Measurements from ENCODE around the gene CPNE5.

The CPNE5 gene

DNA sequence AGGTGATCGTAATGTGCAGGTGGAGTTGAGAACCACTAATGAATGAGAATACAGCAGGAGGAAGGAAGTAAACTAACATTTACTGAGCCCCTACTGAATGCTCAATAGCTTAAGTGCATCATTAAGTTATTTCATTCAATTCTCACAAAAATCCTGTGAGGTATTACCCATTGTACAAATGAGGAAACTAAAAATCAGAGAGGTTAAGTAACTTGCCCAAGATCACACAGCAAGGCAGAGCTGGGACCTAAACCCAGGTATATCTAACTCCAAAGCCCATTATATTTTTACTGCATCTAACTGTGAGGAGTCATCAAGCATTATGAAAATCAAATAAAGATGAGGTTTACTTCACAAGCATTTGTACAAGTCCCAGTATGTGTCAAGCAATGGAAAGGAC is 35.3 kb downstream of the CPNE5 start:
- Histone ChIP-seq H3K27me3 (peaks cover 22% of the 10 kb centered on the region), H3K36me3 (no peaks in the 10 kb centered on the region)

DNA sequence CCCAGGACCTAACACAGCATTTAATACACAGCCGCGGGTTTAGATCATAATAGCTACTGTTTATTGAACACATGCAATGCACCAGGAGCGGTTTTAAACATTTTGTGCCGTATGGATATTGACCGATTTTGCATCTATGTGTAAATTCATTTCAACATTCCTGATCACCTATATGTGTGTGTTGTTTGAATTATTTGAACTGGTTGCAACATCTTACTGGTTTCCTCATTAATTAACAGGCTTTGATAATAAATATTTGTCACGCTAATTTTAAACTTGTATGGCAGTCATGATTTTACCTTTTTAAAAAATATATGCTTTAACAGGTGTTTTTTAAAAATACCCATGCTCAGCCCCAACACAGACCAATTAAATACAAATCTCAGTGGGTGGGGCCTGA is 35.8 kb downstream of the CPNE5 start:
- Histone ChIP-seq H3K36me3 (no peaks in the 10 kb centered on the region), H3K9me3 (no peaks in the 10 kb centered on the region), H3K27me3 (peaks cover 22% of the 10 kb centered on the region), H3K27ac (no peak overlapping the region), H3K4me3 (ENCODE audit: low read depth in 1 of 2, low read length in 1 of 2) (no peak overlapping the region), H3K4me1 (ENCODE audit: control insufficient read depth in 1 of 2, insufficient read depth in 1 of 2, low read depth in 1 of 2, low read length in 1 of 2) (no peaks in the 10 kb centered on the region)
- TF ChIP-seq, protein P1, sequence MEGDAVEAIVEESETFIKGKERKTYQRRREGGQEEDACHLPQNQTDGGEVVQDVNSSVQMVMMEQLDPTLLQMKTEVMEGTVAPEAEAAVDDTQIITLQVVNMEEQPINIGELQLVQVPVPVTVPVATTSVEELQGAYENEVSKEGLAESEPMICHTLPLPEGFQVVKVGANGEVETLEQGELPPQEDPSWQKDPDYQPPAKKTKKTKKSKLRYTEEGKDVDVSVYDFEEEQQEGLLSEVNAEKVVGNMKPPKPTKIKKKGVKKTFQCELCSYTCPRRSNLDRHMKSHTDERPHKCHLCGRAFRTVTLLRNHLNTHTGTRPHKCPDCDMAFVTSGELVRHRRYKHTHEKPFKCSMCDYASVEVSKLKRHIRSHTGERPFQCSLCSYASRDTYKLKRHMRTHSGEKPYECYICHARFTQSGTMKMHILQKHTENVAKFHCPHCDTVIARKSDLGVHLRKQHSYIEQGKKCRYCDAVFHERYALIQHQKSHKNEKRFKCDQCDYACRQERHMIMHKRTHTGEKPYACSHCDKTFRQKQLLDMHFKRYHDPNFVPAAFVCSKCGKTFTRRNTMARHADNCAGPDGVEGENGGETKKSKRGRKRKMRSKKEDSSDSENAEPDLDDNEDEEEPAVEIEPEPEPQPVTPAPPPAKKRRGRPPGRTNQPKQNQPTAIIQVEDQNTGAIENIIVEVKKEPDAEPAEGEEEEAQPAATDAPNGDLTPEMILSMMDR (IDR thresholded peaks at IDR 0.05): no peak

More for the DNA sequence above, 35.3 kb downstream of the CPNE5 start:
- TF ChIP-seq, protein P1 (IDR thresholded peaks at IDR 0.05): no peak
- H3K9me3 ChIP-seq: no peaks in the 10 kb centered on the region
- no peak overlapping the region for H3K27ac ChIP-seq
- H3K4me3 ChIP-seq (ENCODE audit: low read depth in 1 of 2, low read length in 1 of 2): no peak overlapping the region
- no peaks in the 10 kb centered on the region for H3K4me1 ChIP-seq (ENCODE audit: control insufficient read depth in 1 of 2, insufficient read depth in 1 of 2, low read depth in 1 of 2, low read length in 1 of 2)

DNA sequence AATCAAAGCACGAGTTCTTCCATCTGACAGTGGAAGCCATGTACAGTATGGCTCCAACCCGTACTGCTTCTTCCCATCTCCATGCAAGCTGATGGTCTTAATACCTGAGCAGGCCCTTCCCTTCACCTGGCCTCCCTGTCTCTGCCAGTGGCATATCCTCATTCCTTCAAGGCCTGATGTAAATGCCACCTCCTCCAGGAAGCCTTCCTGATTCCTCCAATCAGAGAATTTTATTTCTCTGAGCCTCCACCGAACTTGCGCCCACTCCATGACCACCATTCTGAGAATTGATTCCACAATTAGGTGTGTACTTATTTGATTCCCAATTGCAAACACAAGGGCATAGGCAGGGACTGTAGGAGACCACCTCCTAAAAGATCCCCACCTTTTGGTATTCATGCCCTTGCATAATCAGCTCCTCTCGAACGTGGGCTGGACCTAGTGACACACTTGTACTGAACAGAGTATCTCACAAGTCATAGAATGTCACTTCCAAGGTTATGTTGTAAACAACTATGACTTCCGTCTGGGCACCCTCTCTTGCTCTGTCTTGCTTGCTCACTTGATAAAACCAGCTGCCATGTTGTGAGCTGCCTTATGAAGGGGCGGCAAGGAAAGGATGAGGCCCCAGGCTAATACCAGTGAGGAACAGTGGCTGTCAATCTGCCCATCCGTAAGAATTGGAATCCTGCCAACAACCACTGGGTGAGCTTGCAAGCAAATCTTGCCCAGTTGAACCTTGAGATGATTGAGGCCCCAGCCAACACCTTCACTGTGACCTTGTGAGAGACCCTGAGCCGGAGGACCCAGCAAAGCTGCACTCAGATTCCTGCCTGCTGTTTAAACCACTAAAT is 38.8 kb downstream of the CPNE5 start:
- Histone ChIP-seq H3K27ac (no peak overlapping the region), H3K27me3 (peaks cover 13% of the 10 kb centered on the region), H3K4me3 (ENCODE audit: low read depth in 1 of 2, low read length in 1 of 2) (no peak overlapping the region), H3K36me3 (no peaks in the 10 kb centered on the region), H3K9me3 (no peaks in the 10 kb centered on the region), H3K4me1 (ENCODE audit: control insufficient read depth in 1 of 2, insufficient read depth in 1 of 2, low read depth in 1 of 2, low read length in 1 of 2) (no peaks in the 10 kb centered on the region)
- TF ChIP-seq, protein P1 (IDR thresholded peaks at IDR 0.05): no peak

DNA sequence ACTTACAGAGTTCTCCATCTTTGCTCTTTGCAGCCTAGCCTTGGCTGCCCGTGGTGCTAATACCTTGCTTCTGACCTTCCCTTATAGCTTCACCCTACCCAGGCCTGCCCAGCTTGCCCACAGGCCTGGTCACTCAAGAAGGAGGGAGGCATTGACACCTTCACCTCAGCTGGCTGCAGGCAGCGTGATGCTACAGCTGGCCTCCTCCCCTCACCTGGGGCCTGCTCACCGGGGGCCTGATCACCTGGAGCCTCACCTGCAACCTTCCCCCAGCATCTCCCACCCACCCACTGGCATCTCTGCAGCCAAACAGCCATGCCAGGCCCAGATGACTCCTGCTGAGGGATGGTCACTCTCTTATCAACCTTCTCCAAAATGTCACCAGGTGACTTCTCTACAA is 40.4 kb downstream of the CPNE5 start:
- Histone ChIP-seq H3K4me1 (ENCODE audit: control insufficient read depth in 1 of 2, insufficient read depth in 1 of 2, low read depth in 1 of 2, low read length in 1 of 2) (no peaks in the 10 kb centered on the region), H3K27me3 (no peaks in the 10 kb centered on the region), H3K9me3 (no peaks in the 10 kb centered on the region), H3K27ac (no peak overlapping the region), H3K36me3 (no peaks in the 10 kb centered on the region), H3K4me3 (ENCODE audit: low read depth in 1 of 2, low read length in 1 of 2) (no peak overlapping the region)
- TF ChIP-seq, protein P1 (IDR thresholded peaks at IDR 0.05): no peak

DNA sequence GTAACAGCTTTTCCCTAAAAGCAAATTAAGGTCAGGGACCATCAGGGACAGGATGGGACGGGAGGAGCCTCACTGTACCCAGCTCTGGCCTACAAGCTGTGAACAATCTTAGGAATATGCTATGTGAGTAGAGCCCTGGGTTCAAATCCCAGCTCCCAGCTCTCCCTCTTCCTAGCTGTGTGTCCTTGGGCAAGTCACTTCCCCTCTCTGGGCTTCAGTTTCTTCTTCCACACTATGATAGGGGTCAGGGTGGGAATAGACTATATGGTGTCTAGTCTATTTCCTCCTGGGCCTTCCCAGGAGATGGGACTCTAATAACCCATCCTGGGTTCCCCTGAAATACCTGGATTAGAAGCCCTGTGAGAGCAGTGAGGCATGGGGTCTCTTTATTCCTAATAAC is 41.6 kb downstream of the CPNE5 start:
- no peak overlapping the region for H3K4me3 ChIP-seq (ENCODE audit: low read depth in 1 of 2, low read length in 1 of 2)
- H3K27ac ChIP-seq: no peak overlapping the region
- H3K36me3 ChIP-seq: no peaks in the 10 kb centered on the region
- no peaks in the 10 kb centered on the region for H3K4me1 ChIP-seq (ENCODE audit: control insufficient read depth in 1 of 2, insufficient read depth in 1 of 2, low read depth in 1 of 2, low read length in 1 of 2)
- TF ChIP-seq, protein P1 (IDR thresholded peaks at IDR 0.05): no peak
- H3K27me3 ChIP-seq: no peaks in the 10 kb centered on the region
- H3K9me3 ChIP-seq: no peaks in the 10 kb centered on the region

Data from neutrophil (primary cell).